Neural cell (in vitro differentiated cells): Measurements from ENCODE around the gene PPFIA1. TPM values are rescaled to one million over a fixed set of nuclear protein-coding genes. Genes with fewer than 3 reads are reported as not detected.

Experiments used
- H2AFZ ChIP-seq: fragments of 200-600, 300-800 bp; sonication (generic), shearing (Covaris generic); 2 replicates; pipeline ENCODE4 v1.6.0; 2014; ENCODE audit warnings: low read depth, mild to moderate bottlenecking, antibody characterized with exemption, low read length, moderate library complexity
- H3F3A ChIP-seq: fragments of 200-600 bp; shearing (Covaris generic); 2 replicates; pipeline ENCODE4 v1.6.1; 2016; ENCODE audit warnings: mild to moderate bottlenecking, moderate library complexity, mixed read lengths, antibody characterized with exemption, low read length; ENCODE audit not compliant: insufficient read depth, poor library complexity, severe bottlenecking
- H3K27ac ChIP-seq: fragments of 200-600, 300-800 bp; sonication (generic), shearing (Covaris generic); 2 replicates; pipeline ENCODE4 v1.5.1; 2014; ENCODE audit warnings: mild to moderate bottlenecking, low read length, moderate library complexity
- H3K27me3 ChIP-seq: fragments of 300-800, 200-600 bp; sonication (generic), shearing (Covaris generic); 2 replicates; pipeline ENCODE4 v1.6.0; 2014; ENCODE audit warnings: mild to moderate bottlenecking, low read depth, low read length, moderate library complexity; ENCODE audit not compliant: insufficient read depth
- H3K36me3 ChIP-seq: fragments of 300-800, 200-600 bp; sonication (generic), shearing (Covaris generic); 2 replicates; pipeline ENCODE4 v1.5.1; 2014; ENCODE audit warnings: mild to moderate bottlenecking, antibody characterized with exemption, low read length, moderate library complexity; ENCODE audit not compliant: insufficient read depth
- H3K4me2 ChIP-seq: fragments of 300-800, 200-600 bp; sonication (generic), shearing (Covaris generic); 2 replicates; pipeline ENCODE4 v1.6.0; 2014; ENCODE audit warnings: mild to moderate bottlenecking, low read length
- H3K4me3 ChIP-seq: fragments of 300-800, 200-600 bp; sonication (generic), shearing (Covaris generic); 2 replicates; pipeline ENCODE4 v1.5.1; 2014; ENCODE audit warnings: mild to moderate bottlenecking, low read length, moderate library complexity
- H3K79me2 ChIP-seq: fragments of 200-600 bp; shearing (Covaris generic); replicated peaks from 2 replicates; pipeline ENCODE4 v1.6.0; 2014; ENCODE audit warnings: mild to moderate bottlenecking, low read length, moderate library complexity; ENCODE audit not compliant: insufficient read depth
- H3K9ac ChIP-seq: fragments of 300-800, 200-600 bp; sonication (generic), shearing (Covaris generic); 2 replicates; pipeline ENCODE4 v1.6.1; 2016; ENCODE audit warnings: mild to moderate bottlenecking, low read length, mixed read lengths
- H3K9me2 ChIP-seq: fragments of 200-600 bp; shearing (Covaris generic); 2 replicates; pipeline ENCODE4 v1.6.1; 2016; ENCODE audit warnings: mild to moderate bottlenecking, low read length, mixed read lengths; ENCODE audit not compliant: insufficient read depth
- H3K9me3 ChIP-seq: fragments of 200-600, 300-800 bp; sonication (generic), shearing (Covaris generic); 2 replicates; pipeline ENCODE4 v1.6.1; 2016; ENCODE audit warnings: mild to moderate bottlenecking, mixed run types, low read length, moderate library complexity, mixed read lengths
- H4K20me1 ChIP-seq: fragments of 200-600 bp; shearing (Covaris generic); 2 replicates; pipeline ENCODE4 v1.6.1; 2016; ENCODE audit warnings: mild to moderate bottlenecking, mixed run types; ENCODE audit not compliant: insufficient read depth
- CTCF ChIP-seq: fragments of 450-650 bp; IDR thresholded peaks from 2 replicates; pipeline ENCODE4 v1.5.1; 2014; ENCODE audit warnings: antibody characterized with exemption, mild to moderate bottlenecking, moderate library complexity; ENCODE audit not compliant: poor library complexity, severe bottlenecking
- EP300 ChIP-seq: fragments of 450-650 bp; conservative IDR thresholded peaks from 2 replicates; pipeline ENCODE4 v1.6.1; 2014; ENCODE audit warnings: antibody characterized with exemption, mild to moderate bottlenecking, moderate library complexity; ENCODE audit not compliant: poor library complexity, severe bottlenecking
- EZH2 ChIP-seq: fragments of 200-600, 300-800 bp; shearing (Covaris generic), sonication (generic); IDR thresholded peaks from 2 replicates; pipeline ENCODE4 v1.6.1; 2014; ENCODE audit warnings: antibody characterized with exemption, low read length, borderline replicate concordance, mild to moderate bottlenecking; ENCODE audit not compliant: insufficient read depth, poor library complexity, severe bottlenecking
- MXI1 ChIP-seq: fragments of 450-650 bp; conservative IDR thresholded peaks from 2 replicates; pipeline ENCODE4 v1.6.1; 2014; ENCODE audit warnings: antibody characterized with exemption, mild to moderate bottlenecking; ENCODE audit not compliant: poor library complexity, severe bottlenecking
- POLR2AphosphoS5 ChIP-seq: IDR thresholded peaks from 2 replicates; pipeline ENCODE4 v1.6.1; 2012
- RAD21 ChIP-seq: fragments of 450-650 bp; conservative IDR thresholded peaks from 2 replicates; pipeline ENCODE4 v1.6.1; 2014; ENCODE audit warnings: antibody characterized with exemption, mild to moderate bottlenecking, moderate library complexity
- SMC3 ChIP-seq: fragments of 450-650 bp; conservative IDR thresholded peaks from 2 replicates; pipeline ENCODE4 v1.6.1; 2014; ENCODE audit warnings: antibody characterized with exemption, mild to moderate bottlenecking, moderate library complexity; ENCODE audit not compliant: poor library complexity
- TAF1 ChIP-seq: IDR thresholded peaks from 2 replicates; pipeline ENCODE4 v1.6.1; 2012; ENCODE audit warnings: low read depth
- polyA plus RNA-seq: library from polyadenylated mRNA; depleted of rRNA; stranded (reverse); fragments of >200 nt; gene quantifications from 2 replicates; pipeline ENCODE4 v1.2.3, GENCODE V29; 2014
- TF ChIP-seq, protein P1 (sequence below): IDR thresholded peaks from 2 replicates; pipeline ENCODE4 v1.6.1; 2012; ENCODE audit warnings: borderline replicate concordance

Gene PPFIA1
- polyA plus RNA-seq, 1 donor from 2014 or later: 48.9 TPM

DNA sequence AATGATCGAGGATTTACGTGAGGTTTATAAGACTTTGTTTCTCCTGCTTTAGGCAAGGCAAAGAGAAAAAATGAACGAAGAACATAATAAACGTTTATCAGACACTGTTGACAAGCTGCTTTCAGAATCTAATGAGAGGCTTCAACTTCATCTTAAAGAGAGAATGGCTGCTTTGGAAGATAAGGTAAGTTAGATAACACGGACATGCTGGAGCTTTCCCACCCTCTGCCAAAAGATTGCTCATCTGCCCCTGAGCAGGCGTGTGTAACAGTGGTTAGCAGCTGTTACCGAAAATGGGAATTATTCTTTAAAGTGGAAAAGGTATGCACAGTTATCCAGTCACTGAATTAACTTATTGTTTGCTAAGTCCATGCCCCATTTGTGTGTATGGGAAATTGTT, 65.0 kb downstream of the PPFIA1 start:
- Histone ChIP-seq H3K27ac (no peak overlapping the region), H3K27me3 (no peaks in the 10 kb centered on the region), H3K9ac (no peak overlapping the region), H3K4me3 (no peak overlapping the region), H3K9me3 (no peaks in the 10 kb centered on the region), H3K4me2 (no peak overlapping the region), H3F3A (no peaks in the 10 kb centered on the region), H2AFZ (no peak overlapping the region), H3K36me3 (peaks cover 10% of the 10 kb centered on the region), H4K20me1 (no peaks in the 10 kb centered on the region), H3K9me2 (no peaks in the 10 kb centered on the region), H3K79me2 (no peaks in the 10 kb centered on the region)
- TF ChIP-seq MXI1 (no peak), TAF1 (no peak), RAD21 (no peak), POLR2AphosphoS5 (no peak), EZH2 (no peak), SMC3 (no peak), CTCF (no peak), EP300 (no peak)
- TF ChIP-seq, protein P1, sequence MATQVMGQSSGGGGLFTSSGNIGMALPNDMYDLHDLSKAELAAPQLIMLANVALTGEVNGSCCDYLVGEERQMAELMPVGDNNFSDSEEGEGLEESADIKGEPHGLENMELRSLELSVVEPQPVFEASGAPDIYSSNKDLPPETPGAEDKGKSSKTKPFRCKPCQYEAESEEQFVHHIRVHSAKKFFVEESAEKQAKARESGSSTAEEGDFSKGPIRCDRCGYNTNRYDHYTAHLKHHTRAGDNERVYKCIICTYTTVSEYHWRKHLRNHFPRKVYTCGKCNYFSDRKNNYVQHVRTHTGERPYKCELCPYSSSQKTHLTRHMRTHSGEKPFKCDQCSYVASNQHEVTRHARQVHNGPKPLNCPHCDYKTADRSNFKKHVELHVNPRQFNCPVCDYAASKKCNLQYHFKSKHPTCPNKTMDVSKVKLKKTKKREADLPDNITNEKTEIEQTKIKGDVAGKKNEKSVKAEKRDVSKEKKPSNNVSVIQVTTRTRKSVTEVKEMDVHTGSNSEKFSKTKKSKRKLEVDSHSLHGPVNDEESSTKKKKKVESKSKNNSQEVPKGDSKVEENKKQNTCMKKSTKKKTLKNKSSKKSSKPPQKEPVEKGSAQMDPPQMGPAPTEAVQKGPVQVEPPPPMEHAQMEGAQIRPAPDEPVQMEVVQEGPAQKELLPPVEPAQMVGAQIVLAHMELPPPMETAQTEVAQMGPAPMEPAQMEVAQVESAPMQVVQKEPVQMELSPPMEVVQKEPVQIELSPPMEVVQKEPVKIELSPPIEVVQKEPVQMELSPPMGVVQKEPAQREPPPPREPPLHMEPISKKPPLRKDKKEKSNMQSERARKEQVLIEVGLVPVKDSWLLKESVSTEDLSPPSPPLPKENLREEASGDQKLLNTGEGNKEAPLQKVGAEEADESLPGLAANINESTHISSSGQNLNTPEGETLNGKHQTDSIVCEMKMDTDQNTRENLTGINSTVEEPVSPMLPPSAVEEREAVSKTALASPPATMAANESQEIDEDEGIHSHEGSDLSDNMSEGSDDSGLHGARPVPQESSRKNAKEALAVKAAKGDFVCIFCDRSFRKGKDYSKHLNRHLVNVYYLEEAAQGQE: no peak

GRCh38 chr11:70338594-70338993, 68.1 kb downstream of the PPFIA1 start:
- H2AFZ ChIP-seq: no peak overlapping the region

More at GRCh38 chr11:70338594-70338993, 68.1 kb downstream of the PPFIA1 start:
- Histone ChIP-seq H3K27ac (no peak overlapping the region), H3K36me3 (peaks cover 15% of the 10 kb centered on the region), H3K4me2 (no peak overlapping the region), H3K9ac (no peak overlapping the region), H3K4me3 (no peak overlapping the region), H3K9me3 (no peaks in the 10 kb centered on the region), H3K9me2 (no peaks in the 10 kb centered on the region), H3K79me2 (no peaks in the 10 kb centered on the region), H4K20me1 (no peaks in the 10 kb centered on the region), H3F3A (no peaks in the 10 kb centered on the region), H3K27me3 (no peaks in the 10 kb centered on the region)
- TF ChIP-seq EP300 (no peak), SMC3 (no peak), RAD21 (no peak), MXI1 (no peak), TAF1 (no peak), EZH2 (no peak), CTCF (no peak), POLR2AphosphoS5 (no peak)
- TF ChIP-seq, protein P1: no peak
